Mesodermal cell (in vitro differentiated cells): ENCODE measurements around the gene RNH1.

Experiments
- H3K27ac ChIP-seq: 2 replicates; pipeline ENCODE4 v1.7.0; 2013; ENCODE audit warnings: mild to moderate bottlenecking, low read depth, low read length, moderate library complexity; ENCODE audit not compliant: severe bottlenecking
- H3K36me3 ChIP-seq: 2 replicates; pipeline ENCODE4 v1.7.1; 2013; ENCODE audit warnings: mild to moderate bottlenecking, low read length, moderate library complexity; ENCODE audit not compliant: control insufficient read depth, insufficient read depth
- H3K4me1 ChIP-seq: one replicate; pipeline ENCODE4 v1.7.1; 2013; ENCODE audit warnings: mild to moderate bottlenecking, low read length; ENCODE audit not compliant: insufficient read depth, control insufficient read depth, poor library complexity, severe bottlenecking
- H3K4me3 ChIP-seq: 2 replicates; pipeline ENCODE4 v1.7.0; 2013; ENCODE audit warnings: low read length, control low read depth, mild to moderate bottlenecking; ENCODE audit not compliant: insufficient read depth, poor library complexity, severe bottlenecking; ENCODE audit errors: extremely low read depth
- H3K9me3 ChIP-seq: 2 replicates; pipeline ENCODE4 v1.7.1; 2013; ENCODE audit warnings: mild to moderate bottlenecking, low read length, moderate library complexity; ENCODE audit not compliant: control insufficient read depth
- WGBS, 2 experiments: methylation state at CpG; one replicate each; pipeline ENCODE4 v1.1.5; 2013; ENCODE audit warnings: missing lambda C conversion rate in 2 of 2; ENCODE audit not compliant: insufficient coverage in 2 of 2; 5-methylcytosine and 5-hydroxymethylcytosine counted together

The RNH1 gene

GRCh38 chr11:488062-488461 is 19.0 kb downstream of the RNH1 start:
- peaks cover 40% of the 10 kb centered on the region for H3K36me3 ChIP-seq
- no peaks in the 10 kb centered on the region for H3K4me1 ChIP-seq
- H3K4me3 ChIP-seq: no peak overlapping the region
- H3K9me3 ChIP-seq: no peaks in the 10 kb centered on the region
- no peak overlapping the region for H3K27ac ChIP-seq
- WGBS, 2 experiments: 89 to 95% methylated on average over 23 to 25 of the region's 25 CpGs

DNA sequence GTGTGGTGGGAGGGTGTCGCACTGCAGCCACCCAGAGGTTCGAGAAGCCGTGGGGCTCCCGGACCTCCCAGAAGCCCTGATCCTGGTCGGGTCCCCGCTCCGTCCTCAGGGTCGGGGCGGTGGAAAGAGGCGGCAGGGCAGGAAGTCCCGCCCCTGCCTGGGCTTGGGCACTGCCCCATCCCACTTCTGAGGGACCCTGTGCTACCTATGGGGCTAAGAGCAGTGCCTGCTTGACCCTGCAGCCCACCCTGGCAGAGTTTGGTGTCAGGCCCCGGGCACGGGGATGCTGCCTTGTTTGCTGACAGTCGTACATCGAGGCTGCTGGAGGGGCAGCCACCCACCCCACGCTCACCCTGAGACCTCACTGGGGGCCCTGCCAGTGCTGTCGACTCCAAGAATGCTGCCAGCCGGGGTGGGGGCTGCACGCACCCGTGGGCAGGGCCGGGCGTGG is 19.4 kb downstream of the RNH1 start:
- H3K36me3 ChIP-seq: peaks cover 36% of the 10 kb centered on the region
- H3K4me3 ChIP-seq: no peak overlapping the region
- 95% methylated on average over 21 of the region's 22 CpGs for WGBS, 2 experiments
- no peak overlapping the region for H3K27ac ChIP-seq
- H3K4me1 ChIP-seq: no peaks in the 10 kb centered on the region
- no peaks in the 10 kb centered on the region for H3K9me3 ChIP-seq

- Histone ChIP-seq H3K27ac (no peak overlapping the region), H3K36me3 (peaks cover 33% of the 10 kb centered on the region), H3K4me3 (no peak overlapping the region), H3K4me1 (no peaks in the 10 kb centered on the region), H3K9me3 (peaks cover 6% of the 10 kb centered on the region)
- 95% methylated on average over 23 of the region's 23 CpGs for WGBS, 2 experiments
Measured at GRCh38 chr11:486189-486588, 20.9 kb downstream of the RNH1 start.

- no peaks in the 10 kb centered on the region for H3K4me1 ChIP-seq
- H3K27ac ChIP-seq: no peak overlapping the region
- H3K36me3 ChIP-seq: peaks cover 27% of the 10 kb centered on the region
- 98% methylated on average over 38 of the region's 38 CpGs for WGBS, 2 experiments
- no peak overlapping the region for H3K4me3 ChIP-seq
- H3K9me3 ChIP-seq: peaks cover 6% of the 10 kb centered on the region
Measured at GRCh38 chr11:484616-485015, 22.4 kb downstream of the RNH1 start.

DNA sequence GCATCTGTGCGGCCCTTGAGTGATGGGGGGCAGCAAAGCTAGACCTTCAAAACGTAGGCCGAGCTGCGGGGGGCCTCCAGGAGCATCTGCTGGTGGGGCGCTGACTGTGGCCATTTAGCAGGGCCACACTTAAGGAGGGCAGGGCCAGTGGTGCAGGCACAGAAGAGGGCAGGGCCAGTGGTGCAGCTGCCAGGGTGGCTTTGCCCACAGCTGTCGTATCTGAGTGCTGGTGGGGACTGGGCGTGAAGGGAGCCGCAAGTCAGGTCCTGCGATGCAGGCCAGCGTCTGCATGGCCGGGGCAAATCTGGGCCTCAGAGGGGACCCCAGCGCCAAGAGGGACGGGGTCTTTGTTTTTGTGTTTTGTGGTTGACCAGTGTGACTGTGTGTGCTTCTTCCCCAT is 27.7 kb downstream of the RNH1 start:
- peaks cover 6% of the 10 kb centered on the region for H3K9me3 ChIP-seq
- H3K4me3 ChIP-seq: no peak overlapping the region
- peaks cover 38% of the 10 kb centered on the region for H3K36me3 ChIP-seq
- no peak overlapping the region for H3K27ac ChIP-seq
- H3K4me1 ChIP-seq: no peaks in the 10 kb centered on the region
- WGBS, 2 experiments: 91 to 95% methylated on average over 11 to 13 of the region's 13 CpGs

- no peak overlapping the region for H3K27ac ChIP-seq
- 78 to 83% methylated on average over 14 to 16 of the region's 16 CpGs for WGBS, 2 experiments
- H3K36me3 ChIP-seq: peaks cover 39% of the 10 kb centered on the region
- no peak overlapping the region for H3K4me3 ChIP-seq
- no peaks in the 10 kb centered on the region for H3K4me1 ChIP-seq
- peaks cover 2% of the 10 kb centered on the region for H3K9me3 ChIP-seq
Measured at GRCh38 chr11:477052-477715, 29.9 kb downstream of the RNH1 start.

DNA sequence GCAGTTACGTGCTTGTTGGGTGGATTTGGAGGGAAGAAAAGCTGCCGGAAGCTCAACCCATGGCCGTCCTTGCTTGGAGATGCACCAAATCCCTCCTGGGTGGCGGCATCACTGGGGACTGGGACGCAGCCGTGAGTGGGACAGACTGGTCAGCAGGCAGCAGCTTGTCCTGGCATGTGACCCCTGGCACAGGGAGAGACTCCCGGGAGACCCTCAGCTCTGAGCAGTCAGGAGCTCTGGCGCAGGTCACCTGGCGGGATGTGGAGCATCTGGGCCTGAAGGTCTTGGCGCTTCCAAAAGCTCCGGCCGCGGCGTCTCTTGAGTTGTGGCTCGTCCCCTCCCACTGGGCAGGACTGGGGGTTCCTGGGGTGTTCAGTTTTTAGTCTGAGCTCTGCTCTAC is 30.6 kb downstream of the RNH1 start:
- WGBS, 2 experiments: 95 to 97% methylated on average over 14 to 15 of the region's 15 CpGs
- Histone ChIP-seq H3K4me3 (no peak overlapping the region), H3K9me3 (no peaks in the 10 kb centered on the region), H3K27ac (no peak overlapping the region), H3K36me3 (peaks cover 39% of the 10 kb centered on the region), H3K4me1 (no peaks in the 10 kb centered on the region)

DNA sequence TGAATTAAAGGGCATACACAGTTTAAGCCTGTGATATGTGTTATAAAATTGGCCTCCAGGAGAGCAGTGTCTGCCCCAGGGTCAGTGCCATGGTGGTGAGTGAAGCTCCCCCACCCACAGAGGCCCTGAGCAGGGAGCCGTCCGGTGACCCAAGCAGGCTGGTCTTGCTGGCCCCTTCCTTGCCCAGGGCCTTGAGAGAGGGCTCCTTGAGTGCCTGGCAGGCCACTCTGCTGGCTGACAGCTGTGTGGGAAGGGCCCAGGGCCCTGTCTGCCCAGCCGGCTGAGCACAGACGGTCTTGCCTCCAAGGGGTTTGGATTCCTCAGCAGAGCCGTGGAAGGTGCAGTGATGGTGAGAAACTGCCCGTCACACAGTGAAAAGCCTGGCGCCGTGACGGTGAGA is 31.1 kb downstream of the RNH1 start:
- Histone ChIP-seq H3K27ac (no peak overlapping the region), H3K9me3 (no peaks in the 10 kb centered on the region), H3K36me3 (peaks cover 37% of the 10 kb centered on the region), H3K4me3 (no peak overlapping the region), H3K4me1 (no peaks in the 10 kb centered on the region)
- 93 to 98% methylated on average over 7 to 9 of the region's 9 CpGs for WGBS, 2 experiments

DNA sequence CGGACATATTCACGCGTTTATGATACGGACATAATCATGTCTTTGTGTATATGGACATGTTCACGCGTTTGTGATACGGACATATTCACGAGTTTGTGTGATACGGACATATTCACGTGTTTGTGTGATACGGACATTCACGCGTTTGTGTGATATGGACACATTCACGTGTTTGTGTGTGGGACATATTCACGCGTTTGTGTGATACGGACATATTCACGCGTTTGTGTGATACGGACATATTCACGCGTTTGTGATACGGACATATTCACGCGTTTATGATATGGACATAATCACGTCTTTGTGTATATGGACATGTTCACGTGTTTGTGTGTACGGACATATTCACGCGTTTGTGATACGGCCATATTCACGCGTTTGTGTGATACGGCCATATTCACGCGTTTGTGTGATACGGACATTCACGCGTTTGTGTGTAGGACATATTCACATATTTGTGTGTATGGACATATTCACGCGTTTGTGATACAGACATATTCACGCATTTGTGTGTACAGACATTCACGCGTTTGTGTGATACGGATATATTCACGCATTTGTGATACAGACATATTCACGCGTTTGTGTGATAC is 32.0 kb downstream of the RNH1 start:
- Histone ChIP-seq H3K9me3 (no peaks in the 10 kb centered on the region), H3K27ac (no peak overlapping the region), H3K4me1 (peaks cover 2% of the 10 kb centered on the region), H3K4me3 (no peak overlapping the region), H3K36me3 (peaks cover 36% of the 10 kb centered on the region)
- WGBS, 2 experiments: 95 to 96% methylated on average over 48 of the region's 48 CpGs

GRCh38 chr11:473962-474785 is 32.9 kb downstream of the RNH1 start:
- Histone ChIP-seq H3K4me1 (peaks cover 11% of the 10 kb centered on the region), H3K4me3 (no peak overlapping the region), H3K9me3 (no peaks in the 10 kb centered on the region), H3K27ac (no peak overlapping the region), H3K36me3 (peaks cover 28% of the 10 kb centered on the region)
- WGBS, 2 experiments: 87 to 88% methylated on average over 8 to 10 of the region's 22 CpGs
